AG04449 (cell line): Measurements from ENCODE around the gene DGKI.

ENCODE experiments used
- CTCF ChIA-PET: fragments of 350-600 bp; formaldehyde crosslinking; extraction: SDS; loops from one replicate; lab custom pipeline; 2021; ENCODE audit warnings: antibody characterized with exemption; lab: Yijun Ruan, JAX
- POLR2A ChIA-PET: fragments of 400-600, 350-600 bp; formaldehyde crosslinking; extraction: SDS; loops from one replicate; lab custom pipeline; 2020; ENCODE audit warnings: antibody characterized with exemption, inconsistent platforms; lab: Yijun Ruan, JAX
- DNase-seq: peaks from one replicate; pipeline ENCODE4 v3.0.0-alpha.2; 2010; ENCODE audit warnings: low read depth, low spot score
- H3K4me3 ChIP-seq: 2 replicates; pipeline ENCODE4 v1.5.1; 2011; ENCODE audit warnings: low read depth, mild to moderate bottlenecking, control low read depth, low read length
- TF ChIP-seq, protein P1 (sequence below): IDR thresholded peaks from one replicate; pipeline ENCODE4 v1.5.1; 2011; ENCODE audit warnings: mild to moderate bottlenecking, moderate library complexity, low read length, control low read depth, inconsistent platforms; ENCODE audit not compliant: insufficient read depth; ENCODE audit errors: missing control alignments

DGKI gene

DNA sequence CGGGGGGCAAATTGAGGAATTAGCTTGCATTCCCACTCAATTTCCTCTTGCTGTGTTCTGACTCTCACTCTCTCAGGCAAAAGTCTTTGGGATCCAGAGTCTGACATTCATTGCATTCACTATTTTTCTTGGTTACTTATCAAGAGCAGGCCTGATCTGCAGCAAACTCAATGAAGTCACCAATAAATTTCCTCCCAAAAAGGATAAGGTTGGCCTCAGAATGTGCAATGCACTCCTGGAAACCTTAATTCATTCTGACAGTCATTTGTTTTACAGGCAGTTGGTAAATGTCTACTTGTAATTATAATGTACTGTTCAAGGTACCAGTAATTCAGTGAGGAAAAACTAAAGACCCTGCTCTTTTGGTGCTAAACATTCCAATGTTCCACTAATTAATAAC, 6.3 kb upstream of the DGKI start:
- TF ChIP-seq, protein P1, sequence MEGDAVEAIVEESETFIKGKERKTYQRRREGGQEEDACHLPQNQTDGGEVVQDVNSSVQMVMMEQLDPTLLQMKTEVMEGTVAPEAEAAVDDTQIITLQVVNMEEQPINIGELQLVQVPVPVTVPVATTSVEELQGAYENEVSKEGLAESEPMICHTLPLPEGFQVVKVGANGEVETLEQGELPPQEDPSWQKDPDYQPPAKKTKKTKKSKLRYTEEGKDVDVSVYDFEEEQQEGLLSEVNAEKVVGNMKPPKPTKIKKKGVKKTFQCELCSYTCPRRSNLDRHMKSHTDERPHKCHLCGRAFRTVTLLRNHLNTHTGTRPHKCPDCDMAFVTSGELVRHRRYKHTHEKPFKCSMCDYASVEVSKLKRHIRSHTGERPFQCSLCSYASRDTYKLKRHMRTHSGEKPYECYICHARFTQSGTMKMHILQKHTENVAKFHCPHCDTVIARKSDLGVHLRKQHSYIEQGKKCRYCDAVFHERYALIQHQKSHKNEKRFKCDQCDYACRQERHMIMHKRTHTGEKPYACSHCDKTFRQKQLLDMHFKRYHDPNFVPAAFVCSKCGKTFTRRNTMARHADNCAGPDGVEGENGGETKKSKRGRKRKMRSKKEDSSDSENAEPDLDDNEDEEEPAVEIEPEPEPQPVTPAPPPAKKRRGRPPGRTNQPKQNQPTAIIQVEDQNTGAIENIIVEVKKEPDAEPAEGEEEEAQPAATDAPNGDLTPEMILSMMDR, result no peak
- POLR2A ChIA-PET, result no interaction called here
- CTCF ChIA-PET, result interaction anchor here (0.7 to 2.6 kb wide), 2 partner anchors 14 to 197 kb away, joined by 3 to 9 read pairs; no protein-coding TSS in a partner anchor

GRCh38 chr7:137852108-137852507, 5.3 kb upstream of the DGKI start:
- ChIA-PET POLR2A (no interaction called here), CTCF (interaction anchor here (0.7 kb wide), 1 partner anchor 15 kb away, joined by 3 read pairs; no protein-coding TSS in a partner anchor)
- no peak for DNase-seq
- no peak overlapping the region for H3K4me3 ChIP-seq
- TF ChIP-seq, protein P1, result no peak

More for the DNA sequence above, 6.3 kb upstream of the DGKI start:
- DNase-seq, result no peak
- H3K4me3 ChIP-seq, result no peak overlapping the region

GRCh38 chr7:137850972-137851945, 4.5 kb upstream of the DGKI start:
- TF ChIP-seq, protein P1, result no peak
- ChIA-PET POLR2A (interaction anchor here (0.7 to 2.1 kb wide), 6 partner anchors 15 to 184 kb away, joined by 3 to 6 read pairs (median 4); no protein-coding TSS in a partner anchor), CTCF (interaction anchor here (1.0 to 2.2 kb wide), 2 partner anchors 8 to 196 kb away, joined by 4 to 11 read pairs; no protein-coding TSS in a partner anchor)
- no peak overlapping the region for H3K4me3 ChIP-seq
- DNase-seq, result no peak

DNA sequence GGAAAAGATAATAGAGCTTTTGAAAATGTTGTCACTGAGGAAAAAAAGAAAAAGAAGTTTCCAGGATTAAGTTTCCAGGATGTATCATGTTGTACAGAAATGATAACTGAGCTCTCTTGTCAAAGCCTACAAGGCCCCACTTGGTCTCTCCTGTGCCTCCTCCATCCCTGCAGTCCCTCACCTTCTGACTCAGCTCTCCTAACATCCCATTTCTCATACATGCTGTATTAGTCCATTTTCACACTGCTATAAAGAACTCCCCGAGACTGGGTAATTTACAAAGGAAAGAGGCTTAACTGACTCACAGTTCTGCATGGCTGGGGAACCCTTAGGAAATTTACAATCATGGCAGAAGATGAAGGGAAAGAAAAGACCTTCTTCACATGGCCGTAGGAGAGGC, 3.8 kb upstream of the DGKI start:
- POLR2A ChIA-PET, result interaction anchor here (0.7 to 2.1 kb wide), 6 partner anchors 14 to 183 kb away, joined by 3 to 6 read pairs (median 4); no protein-coding TSS in a partner anchor
- CTCF ChIA-PET, result interaction anchor here (2.2 kb wide), 1 partner anchor 195 kb away, joined by 11 read pairs; no protein-coding TSS in a partner anchor
- H3K4me3 ChIP-seq, result no peak overlapping the region
- DNase-seq, result no peak
- TF ChIP-seq, protein P1, result no peak

DNA sequence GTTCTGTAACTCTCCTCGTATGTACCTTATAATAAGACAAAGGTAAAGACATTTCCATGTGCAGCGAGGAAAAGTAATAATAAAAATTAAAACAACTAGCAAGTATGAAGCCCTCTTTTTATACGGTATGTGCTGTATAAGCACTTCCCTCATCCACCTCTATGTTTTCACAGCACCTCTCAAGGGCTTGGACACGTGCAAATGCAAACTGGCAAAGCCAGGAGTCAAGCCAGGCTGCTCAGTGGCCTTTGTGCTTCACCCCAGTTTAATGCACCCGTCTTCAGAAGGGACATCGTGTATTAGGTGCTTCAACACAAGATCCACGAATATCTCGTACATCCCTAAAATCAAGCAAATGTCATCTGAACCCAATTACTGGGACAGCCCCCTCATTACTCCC, 1.3 kb upstream of the DGKI start:
- TF ChIP-seq, protein P1, result no peak
- no peak for DNase-seq
- H3K4me3 ChIP-seq, result no peak overlapping the region
- POLR2A ChIA-PET, result no interaction called here
- CTCF ChIA-PET, result no interaction called here

DNA sequence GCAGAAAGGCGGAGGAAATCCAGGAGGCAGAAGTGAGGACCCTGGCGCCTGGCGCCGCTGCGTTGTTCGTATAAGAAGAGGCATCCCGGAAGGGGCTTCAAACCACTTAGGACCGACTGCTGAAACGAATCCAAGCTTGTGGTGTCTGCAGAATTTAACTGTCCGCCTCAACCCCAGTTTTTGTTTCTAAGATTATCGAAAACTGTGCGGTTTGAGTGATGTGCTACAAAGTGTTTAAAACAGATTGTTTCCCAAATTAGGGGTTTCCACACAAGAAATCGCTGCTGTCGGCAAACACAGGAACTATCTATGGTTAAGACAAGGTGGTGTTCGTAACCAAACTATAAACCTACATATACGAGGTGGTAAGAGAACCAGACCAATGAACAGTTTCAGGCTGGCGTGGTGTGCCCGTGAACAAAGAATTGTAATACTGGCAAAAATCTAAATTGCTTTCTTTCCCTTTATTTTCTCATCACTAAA, 835 bp upstream of the DGKI start:
- ChIA-PET POLR2A (no interaction called here), CTCF (no interaction called here)

More for the DNA sequence above, 835 bp upstream of the DGKI start:
- no peak for DNase-seq
- peak overlapping the region; percentile 58 for H3K4me3 ChIP-seq
- TF ChIP-seq, protein P1, result no peak
